ENCODE results near the gene SLN.
"Not testable (repeated sequence)": the region's sequence is repeated elsewhere in the genome, so short reads cannot be mapped to it uniquely, and the experiment has no call there.

Gene SLN

DNA sequence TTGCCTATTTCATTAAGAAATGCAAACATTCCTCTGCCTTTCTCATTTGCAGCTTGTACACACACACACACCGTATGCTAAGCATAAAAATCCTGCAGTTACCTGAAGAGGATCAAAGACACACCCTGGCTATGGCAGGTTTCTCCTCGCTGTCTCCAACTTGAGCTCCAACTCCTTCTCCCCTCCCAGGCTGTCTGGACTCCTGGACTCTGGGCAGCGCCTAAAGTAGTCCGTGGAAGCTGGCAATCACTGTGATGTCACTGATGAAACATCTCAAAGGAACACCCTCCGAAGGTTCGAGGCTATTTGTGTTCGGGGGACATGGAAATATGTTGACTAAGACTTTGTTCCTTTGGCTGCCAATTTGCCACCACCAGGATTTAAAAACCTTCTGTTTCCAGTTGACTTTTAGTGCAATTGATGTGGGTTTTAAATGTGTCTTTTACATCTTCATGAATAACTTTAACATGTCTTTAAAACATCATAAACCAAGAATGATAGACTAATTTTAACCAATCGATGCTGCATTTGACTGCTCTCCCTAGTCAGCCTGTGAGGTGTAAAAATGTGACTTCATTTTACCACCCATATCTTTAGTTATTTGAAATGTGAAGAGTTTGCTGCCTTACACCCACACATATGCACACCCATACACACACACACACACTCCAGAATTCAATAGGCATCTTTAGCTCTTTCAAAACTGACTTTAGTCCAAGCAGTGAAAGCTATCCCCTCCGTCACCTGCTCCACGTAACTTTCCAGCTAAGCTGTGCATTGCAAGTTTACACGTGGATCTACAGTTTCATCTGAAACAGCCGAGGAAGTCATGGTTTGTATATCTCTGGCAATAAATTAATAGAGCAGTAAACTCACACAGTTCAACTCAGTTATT, at the start of gene SLN:
Gene SLN, minus strand, starts transcription at position 196 of the 895 bp plus-strand sequence.
- no peak for DNase-seq (ENCODE audit: low read depth in 2 of 2, low spot score in 1 of 2)

DNA sequence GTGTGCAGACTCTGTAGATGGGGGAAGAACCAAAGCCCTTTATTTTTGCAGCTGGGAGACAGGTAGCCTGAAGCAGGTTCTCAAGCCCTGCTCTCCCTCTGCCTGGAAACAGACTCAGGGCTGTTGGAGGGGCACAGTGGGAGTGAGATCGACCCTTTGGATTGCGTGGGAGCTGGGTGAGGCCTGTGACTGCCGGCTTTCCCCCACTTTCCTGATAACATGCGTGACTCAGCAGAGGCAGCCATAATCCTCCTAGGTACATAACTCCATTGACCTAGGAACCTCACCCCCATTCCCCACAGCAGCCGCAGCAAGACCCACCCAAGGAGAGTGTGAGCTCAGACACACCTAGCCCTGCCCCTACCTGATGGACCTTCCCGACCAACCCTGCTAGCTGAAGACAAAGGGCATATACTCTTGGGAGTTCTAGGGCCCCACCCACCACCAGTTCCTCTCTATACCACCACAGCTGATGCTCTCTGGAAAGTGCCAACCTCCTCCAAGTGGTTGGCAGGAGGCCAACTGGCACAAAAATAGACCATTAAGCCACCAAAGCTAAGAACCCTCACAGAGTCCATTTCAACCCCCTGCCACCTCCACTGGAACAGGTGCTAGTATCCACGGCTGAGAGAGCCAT, 47.0 kb upstream of the SLN start:
- not testable (repeated sequence) for DNase-seq (ENCODE audit: low read depth in 2 of 2, low spot score in 1 of 2)

DNA sequence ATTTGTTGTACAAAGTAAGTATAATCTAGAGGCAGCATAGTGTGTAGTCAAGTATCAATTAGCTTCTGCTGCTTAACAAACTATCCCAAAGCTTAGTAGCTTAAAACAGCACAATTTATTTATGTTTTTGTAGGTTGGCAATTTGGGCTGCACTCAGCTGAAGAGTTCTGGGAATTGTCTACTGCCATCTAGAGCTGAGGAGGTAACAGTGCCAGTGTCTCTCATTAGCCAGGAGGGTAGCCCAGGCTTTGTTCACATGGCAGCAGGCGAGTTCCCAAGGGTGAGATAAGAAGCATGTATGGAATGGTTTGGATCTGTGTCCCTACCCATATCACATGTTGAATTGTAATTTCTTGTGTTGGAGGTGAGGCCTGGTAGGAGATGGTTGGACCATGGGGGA, 45.8 kb upstream of the SLN start:
- DNase-seq (ENCODE audit: low read depth in 2 of 2, low spot score in 1 of 2): no peak

DNA sequence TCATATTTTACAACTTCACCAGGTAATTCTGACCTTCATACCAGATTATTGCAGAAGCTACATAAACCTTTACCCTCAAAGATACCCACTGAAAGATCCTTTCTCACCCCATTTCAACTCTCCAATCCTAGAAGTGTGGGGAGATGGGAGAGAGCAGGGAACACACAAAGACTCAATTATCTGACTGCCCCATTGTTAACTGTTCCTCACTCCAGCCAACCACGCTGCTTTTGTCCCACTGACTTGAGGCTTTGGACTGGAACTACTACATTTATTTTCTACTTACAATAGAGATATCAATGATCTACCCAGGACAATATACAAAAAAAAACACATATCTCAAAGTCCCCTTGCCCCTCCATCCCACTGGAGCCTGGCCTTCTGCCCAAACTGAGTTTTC, 44.7 kb upstream of the SLN start:
- DNase-seq (ENCODE audit: low read depth in 2 of 2, low spot score in 1 of 2): no peak

DNA sequence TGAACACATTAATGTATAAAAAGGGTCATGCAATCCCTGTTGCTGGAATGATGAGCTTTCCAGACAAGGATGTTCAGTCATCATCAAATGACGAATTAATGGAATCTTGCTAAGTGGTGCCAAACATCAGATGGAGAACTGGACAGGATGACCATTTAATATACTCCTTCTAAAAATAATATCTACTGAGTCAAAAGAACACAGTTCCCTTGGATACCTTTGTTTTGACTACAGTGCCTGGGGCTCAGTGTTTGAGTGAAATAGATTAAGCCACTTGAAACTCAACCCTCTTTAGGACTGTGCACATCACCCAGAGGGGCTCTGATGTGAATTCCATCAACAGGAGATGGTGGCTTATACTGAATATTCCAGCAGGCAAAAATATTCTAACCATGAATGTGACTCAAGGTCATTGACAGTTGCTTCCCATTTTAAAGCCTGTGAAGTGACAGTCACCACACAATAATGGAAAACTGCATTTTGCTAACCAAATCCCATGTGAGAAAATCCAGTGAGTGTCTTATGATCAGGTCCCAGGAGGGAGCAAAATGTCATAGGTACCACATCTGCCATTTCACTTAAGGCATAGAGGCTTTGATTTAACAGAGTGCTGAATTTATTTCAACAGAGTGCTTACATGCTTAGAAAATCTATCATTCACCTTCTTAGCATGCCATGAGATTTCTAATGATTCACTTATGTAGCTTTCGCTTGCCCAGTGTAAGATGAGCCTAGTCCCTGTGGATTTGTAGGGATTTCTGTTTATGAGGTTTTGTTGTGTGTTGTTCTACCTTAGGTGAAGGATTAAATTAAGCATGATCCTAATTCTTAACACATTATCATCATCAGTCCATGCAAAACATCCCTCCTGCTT, 41.3 kb upstream of the SLN start:
- DNase-seq (ENCODE audit: low read depth in 2 of 2, low spot score in 1 of 2): no peak

DNA sequence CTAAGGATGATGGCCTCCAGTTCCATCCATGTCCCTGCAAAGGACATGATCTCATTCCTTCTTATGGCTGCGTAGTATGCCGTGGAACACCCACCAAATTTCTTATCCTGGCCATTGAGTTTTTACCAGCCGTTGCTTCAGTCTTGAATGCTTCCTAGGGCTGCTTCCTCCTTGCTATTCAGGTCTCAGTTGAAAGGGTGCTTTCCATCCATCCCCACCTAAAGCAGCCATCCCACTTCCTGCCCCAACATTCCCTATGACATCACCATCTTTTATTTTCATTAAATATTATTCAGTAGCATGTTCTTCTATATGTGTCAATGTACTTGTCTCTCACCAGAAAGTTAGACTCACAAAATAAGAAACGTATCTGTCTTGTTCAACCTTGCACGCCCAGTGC, 40.7 kb upstream of the SLN start:
- DNase-seq (ENCODE audit: low read depth in 2 of 2, low spot score in 1 of 2): no peak

DNA sequence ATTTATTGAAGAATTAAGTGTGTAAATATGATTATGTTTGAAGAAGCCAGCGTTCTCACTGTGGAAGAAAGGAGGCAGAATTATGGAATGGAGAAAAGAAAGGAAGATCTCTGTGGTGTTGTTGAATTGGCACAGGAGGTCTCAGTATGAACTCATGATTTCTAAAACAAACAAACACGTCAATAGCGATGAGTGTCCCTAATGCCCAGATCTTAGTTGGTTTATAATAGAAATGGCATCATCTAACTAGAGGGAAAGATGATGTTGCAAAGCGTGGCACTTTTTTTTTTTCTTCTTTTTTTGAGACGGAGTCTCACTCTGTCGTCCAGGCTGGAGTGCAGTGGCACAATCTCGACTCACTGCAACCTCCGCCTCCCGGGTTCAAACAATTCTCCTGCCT, 39.2 kb upstream of the SLN start:
- DNase-seq (ENCODE audit: low read depth in 2 of 2, low spot score in 1 of 2): no peak

DNA sequence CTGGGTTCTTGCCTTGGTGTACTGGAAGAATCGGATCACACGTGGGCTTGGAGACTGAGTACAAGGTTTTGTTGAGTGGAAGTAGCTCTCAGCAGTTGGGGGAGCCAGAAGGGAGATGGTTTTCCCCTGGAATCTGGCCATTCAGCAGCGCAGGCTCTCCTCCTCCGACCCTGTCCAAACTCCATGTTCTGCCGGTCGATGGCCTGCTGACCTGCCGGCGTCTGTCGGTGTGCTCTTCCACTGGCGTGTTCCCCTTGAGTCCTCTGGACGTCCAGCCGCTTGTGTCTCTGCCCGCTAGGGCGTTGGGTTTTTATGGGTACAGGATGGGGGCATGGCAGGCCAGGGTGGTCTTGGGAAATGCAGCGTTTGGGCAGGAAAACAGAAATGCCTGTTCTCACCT, 38.5 kb upstream of the SLN start:
- no peak for DNase-seq (ENCODE audit: low read depth in 2 of 2, low spot score in 1 of 2)

DNA sequence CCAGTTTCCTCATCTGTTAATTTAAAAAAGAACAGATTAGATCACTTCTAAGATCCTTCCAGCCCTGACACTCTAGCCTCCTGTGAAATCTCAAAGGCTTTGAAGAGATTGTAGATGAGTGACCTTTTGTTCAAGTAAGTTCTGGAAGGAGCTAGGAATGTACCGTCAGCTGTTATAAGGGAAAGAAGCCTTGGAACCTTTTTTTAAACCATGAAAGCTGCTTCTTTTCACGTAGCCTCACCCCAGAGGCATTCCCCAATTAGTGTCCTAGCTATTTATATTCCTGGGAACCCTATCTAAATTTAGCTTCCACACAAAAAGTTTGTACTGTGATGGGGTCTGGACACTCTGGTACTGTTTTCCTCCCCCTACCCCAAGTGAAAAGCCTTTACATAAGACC, 35.8 kb upstream of the SLN start:
- DNase-seq (ENCODE audit: low read depth in 2 of 2, low spot score in 1 of 2): no peak

DNA sequence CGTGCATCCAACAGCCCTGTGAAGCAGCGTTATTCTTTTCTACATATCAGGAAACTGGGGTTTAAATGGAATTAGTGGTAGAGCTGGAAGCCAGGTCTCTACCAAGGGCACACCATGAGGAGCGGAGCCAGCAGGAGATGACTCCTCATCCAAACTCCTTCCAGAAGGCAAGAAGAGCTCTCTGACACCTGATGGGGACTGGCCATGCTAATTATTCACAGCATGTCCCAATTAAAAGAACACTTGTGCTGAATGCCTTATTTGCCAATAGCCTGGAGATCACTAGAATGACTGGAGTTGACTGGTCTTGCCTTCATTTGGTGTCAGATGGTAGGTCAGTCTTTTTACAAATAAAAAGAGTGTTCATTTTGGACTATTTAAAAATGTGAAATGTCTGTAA, 32.9 kb upstream of the SLN start:
- no peak for DNase-seq (ENCODE audit: low read depth in 2 of 2, low spot score in 1 of 2)

DNA sequence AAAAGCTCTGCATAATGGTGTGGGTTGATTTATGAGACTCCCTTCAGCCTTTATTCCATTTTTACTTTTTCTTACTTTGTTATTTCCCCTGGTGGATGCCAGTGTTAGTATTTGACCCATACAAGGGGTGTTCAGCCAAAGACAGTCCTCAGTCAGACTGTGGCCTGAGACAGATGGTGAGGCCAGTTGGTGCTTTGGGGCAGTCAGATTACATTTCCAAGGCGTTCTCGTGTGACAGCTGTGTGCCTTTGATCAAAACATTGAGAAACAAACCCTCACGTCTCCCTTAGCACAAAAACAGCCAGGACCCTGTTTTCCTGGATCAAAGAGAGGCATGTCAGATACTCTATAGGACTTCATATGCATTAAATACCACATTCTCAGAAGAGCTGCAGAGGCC, 31.3 kb upstream of the SLN start:
- DNase-seq (ENCODE audit: low read depth in 2 of 2, low spot score in 1 of 2): no peak

DNA sequence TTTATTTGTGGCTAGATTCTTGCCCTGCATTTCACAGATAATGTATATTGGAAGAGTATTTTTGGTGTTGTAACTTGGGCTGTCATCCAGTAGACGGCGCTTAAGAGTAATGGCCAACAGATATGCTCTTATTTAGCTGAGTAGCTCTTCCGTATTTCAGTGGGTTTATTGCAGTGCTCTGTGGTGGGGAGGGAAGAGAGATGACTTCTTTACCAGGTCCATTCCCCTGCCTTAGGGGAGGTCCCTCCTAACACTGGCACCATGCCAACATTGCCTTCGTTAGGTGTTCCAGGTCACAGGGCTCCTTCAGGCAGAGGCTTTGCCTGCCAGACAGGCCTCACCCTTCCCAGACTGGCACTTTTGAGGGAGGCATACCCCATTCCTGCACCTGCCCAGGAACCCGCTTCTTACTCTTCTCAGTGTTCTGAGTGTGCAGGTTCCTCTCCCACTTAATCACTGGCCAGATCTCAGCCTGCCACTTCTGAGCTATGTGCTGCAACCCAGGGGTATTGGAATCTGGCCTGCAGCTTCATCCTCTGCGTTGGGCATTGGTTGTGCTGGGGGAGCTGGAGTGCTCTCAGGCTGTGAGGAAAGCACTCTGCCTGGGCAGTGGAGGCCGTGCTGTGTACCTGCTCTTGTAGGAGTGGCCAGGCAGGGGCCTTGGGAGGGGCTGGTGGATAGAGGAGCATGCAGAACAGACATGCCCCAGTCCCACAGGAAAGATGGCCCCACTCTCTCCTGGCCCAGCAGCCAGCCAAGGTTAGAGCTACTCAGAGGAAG, 29.4 kb upstream of the SLN start:
- DNase-seq (ENCODE audit: low read depth in 2 of 2, low spot score in 1 of 2): no peak

DNA sequence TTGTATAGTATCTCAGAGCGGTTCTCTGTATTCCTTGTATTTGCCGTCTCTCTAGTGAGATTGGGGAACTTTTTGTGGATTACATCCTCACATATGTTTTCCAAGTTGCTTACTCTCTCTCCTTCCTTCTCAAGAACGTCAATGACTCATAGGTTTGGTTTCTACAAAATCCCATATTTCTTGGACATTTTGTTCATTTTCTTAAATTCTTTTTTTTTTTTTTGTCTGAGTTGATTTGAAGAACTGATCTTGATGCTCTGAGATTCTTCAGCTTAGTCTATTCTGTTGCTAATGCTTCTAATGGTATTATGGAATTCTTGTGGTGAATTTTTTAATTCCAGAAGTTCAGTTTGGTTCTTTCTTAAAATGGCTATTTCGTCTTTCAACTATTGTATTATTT, 28.4 kb upstream of the SLN start:
- DNase-seq (ENCODE audit: low read depth in 2 of 2, low spot score in 1 of 2): no peak

DNA sequence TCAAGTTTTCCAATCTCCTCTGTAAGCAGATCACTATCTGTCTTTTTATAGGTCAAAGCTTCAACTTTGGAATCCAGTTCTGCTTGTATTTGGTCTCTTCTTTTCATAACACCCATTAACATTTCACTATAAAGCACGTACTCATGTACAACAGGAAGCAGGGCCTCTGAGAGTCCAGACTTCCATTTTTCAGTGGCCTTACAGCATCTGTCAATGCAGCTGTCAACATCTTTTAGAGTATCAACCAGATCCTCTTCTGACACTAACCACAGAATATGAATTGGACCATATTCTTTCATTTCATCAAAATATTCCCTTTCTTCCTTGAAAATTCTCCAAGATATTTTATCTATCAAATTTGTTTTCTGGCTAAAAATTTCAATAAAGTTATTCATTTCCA, 24.7 kb upstream of the SLN start:
- no peak for DNase-seq (ENCODE audit: low read depth in 2 of 2, low spot score in 1 of 2)

DNA sequence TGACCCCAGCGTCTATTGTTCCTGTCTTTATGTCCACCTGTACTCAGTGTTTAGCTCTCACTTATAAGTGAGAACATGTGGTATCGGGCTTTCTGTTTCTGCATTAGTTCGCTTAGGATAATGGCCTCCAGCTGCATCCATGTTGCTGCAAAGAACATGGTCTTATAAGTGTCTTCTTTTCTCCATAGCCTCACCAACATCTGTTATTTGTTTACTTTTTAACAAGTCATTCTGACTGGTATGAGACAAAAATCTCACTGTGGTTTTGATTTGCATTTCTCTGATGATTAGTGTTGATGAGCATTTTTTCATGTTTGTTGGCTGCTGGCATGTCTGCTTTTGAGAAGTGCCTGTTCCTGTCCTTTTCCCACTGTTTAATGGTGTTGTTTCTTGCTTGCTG, 21.7 kb upstream of the SLN start:
- DNase-seq (ENCODE audit: low read depth in 2 of 2, low spot score in 1 of 2): no peak

DNA sequence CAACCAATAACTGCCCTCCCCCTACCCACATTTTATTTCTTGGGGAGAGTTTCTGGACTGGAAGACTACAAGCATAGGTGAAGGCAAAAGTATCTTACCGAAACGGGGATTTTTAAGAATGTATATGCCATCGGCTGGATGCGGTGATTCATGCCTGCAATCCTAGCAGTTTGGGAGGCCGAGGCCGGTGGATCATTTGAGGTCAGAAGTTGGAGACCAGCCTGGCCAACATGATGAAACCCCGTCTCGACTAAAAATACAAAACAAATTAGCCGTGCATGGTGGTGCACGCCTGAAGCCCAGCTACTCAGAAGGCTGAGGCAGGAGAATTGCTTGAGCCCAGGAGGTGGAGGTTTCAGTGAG, 20.8 kb upstream of the SLN start:
- no peak for DNase-seq (ENCODE audit: low read depth in 2 of 2, low spot score in 1 of 2)

DNA sequence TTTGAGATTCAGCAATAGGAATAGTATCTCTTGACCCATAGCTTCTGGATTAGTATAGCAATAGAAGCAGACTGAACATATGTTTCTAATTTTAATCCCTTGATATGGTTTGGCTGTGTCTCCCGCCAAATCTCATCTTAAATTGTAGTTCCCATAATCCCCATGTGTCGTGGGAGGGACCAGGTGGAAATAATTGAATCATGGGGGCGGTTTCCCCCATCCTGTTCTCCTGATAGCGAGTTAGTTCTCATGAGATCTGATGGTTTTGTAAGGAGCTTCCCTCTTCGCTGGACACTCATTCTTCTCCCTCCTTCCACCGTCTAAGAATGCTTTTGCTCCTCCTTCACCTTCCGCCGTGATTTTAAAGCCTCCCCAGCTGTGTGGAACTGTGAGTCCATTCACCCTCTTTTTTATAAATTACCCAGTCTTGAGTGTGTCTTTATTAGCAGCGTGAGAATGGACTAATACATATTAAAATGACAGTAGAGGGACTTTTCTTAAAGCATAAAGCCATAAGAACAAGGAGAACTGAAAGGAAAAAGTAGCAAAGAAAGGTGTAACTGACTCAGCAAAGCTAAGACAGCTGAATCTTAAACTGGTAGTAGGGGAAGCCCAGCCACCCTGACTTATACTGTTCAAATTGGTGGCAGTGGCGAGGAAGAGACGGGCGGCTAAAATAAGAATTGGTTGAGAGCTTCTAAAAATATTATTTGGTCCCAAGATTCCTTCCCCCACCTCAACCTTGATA, 20.3 kb upstream of the SLN start:
- no peak for DNase-seq (ENCODE audit: low read depth in 2 of 2, low spot score in 1 of 2)

DNA sequence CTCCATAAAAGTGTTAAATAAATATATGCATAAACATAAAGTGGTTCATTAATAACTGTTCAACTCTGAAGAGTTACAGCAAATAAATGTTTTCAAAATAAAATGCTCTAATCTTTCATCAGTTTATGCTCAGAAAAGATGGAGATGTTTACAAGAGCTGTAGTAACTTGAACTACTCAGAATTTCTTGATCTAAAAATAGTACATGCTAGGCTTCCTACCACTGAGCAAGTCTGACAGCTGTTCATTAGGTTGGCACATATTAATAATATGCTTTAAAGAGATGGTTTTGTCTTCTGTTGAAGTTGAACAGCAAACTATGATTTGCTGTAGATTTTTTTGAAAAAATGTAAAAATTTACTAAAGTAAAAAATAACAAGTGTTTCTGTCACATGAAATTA, 10.8 kb upstream of the SLN start:
- no peak for DNase-seq (ENCODE audit: low read depth in 2 of 2, low spot score in 1 of 2)

DNA sequence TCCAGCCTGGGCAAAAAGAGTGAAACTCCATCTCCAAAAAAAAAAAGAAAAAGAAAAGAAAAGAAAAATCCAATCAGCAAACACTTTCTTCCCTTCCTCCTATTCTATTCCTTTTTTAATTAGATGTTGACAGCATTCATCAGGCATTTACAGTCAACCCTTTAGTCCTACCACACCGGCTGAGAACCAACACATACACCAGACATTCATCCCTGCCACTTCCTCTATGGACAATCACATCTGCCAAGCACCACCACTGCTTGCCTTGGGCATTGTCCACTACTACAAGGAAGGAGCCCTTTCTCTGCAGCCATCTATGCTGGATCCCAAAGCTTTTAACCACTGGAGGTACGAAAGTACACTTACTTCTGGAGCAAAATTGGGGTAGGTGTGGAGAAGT, 9.4 kb upstream of the SLN start:
- DNase-seq (ENCODE audit: low read depth in 2 of 2, low spot score in 1 of 2): no peak

DNA sequence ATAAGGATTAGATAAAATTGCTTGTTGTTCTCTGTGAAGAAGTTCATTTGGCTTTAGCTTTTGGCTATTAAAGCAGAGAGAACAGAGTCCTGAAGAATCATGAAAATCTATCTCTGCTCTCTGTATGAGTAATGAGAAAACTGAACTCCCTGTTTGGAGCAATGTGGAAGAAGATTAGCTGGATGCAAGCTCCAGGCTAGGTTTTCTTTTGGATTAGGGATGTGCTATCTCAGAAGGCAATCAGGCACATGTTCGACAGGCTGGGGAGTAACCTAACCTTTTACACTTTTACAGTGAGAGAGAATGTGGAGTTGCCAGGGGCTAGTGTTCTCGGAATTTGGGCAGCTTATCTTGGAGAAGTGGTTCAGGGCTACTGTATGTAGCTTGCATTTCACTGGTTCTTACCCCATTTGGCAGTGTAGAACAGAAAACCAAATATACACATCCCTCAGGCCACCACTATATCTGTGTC, 8.5 kb upstream of the SLN start:
- DNase-seq (ENCODE audit: low read depth in 2 of 2, low spot score in 1 of 2): no peak

Data from stimulated activated CD8-positive, alpha-beta memory T cell treated with anti-CD3 and anti-CD28 coated beads, Interleukin-4, amount 100 ng/mL, for 1 hour (primary cell).